ENCODE measurements around the gene PLVAP. TPM values are rescaled to one million over a fixed set of nuclear protein-coding genes. Genes with fewer than 3 reads are reported as not detected.
A peak's percentile ranks its signal among the peaks of the same experiment; 100 is the strongest.

Gene PLVAP
- total and polyA plus RNA-seq, 12 donors = 27.9 to 381 (median 84.0) TPM

GRCh38 chr19:17311455-17312188 is 65.5 kb downstream of the PLVAP start:
- TF ChIP-seq, protein P1, sequence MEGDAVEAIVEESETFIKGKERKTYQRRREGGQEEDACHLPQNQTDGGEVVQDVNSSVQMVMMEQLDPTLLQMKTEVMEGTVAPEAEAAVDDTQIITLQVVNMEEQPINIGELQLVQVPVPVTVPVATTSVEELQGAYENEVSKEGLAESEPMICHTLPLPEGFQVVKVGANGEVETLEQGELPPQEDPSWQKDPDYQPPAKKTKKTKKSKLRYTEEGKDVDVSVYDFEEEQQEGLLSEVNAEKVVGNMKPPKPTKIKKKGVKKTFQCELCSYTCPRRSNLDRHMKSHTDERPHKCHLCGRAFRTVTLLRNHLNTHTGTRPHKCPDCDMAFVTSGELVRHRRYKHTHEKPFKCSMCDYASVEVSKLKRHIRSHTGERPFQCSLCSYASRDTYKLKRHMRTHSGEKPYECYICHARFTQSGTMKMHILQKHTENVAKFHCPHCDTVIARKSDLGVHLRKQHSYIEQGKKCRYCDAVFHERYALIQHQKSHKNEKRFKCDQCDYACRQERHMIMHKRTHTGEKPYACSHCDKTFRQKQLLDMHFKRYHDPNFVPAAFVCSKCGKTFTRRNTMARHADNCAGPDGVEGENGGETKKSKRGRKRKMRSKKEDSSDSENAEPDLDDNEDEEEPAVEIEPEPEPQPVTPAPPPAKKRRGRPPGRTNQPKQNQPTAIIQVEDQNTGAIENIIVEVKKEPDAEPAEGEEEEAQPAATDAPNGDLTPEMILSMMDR (IDR thresholded peaks at IDR 0.05) = no peak
- peak in 1 of 2 donors; percentile 33 for TF ChIP-seq POLR2A (IDR thresholded peaks at IDR 0.05)
- intact Hi-C loops (cut with DNase I) = no loop called here
- no peaks in the 10 kb centered on the region for H3K27me3 ChIP-seq
- peak overlapping the region; percentile 2 to 89 (median 71) for H3K27ac ChIP-seq
- H3K36me3 ChIP-seq (replicated peaks in 1 of 2) = peaks cover 0 to 28% of the 10 kb centered on the region in 2 donors
- WGBS, 4 donors = 57 to 75% (median 65%) methylated on average over 10 to 11 of the region's 11 CpGs
- peaks cover 33 to 39% of the 10 kb centered on the region in 2 donors for H3K4me1 ChIP-seq (replicated peaks in 1 of 2)
- no peak overlapping the region for H3K4me3 ChIP-seq
- no peaks in the 10 kb centered on the region for H3K9me3 ChIP-seq (replicated peaks in 1 of 3)
- DNase-seq = peak in 6 of 7 donors; percentile 77 to 85 (median 80)

- H3K36me3 ChIP-seq (replicated peaks in 1 of 2) = peaks cover 0 to 14% of the 10 kb centered on the region in 2 donors
- peak overlapping the region in 3 of 4 donors; percentile 57 to 87 (median 66) for H3K4me3 ChIP-seq
- H3K4me1 ChIP-seq (replicated peaks in 1 of 2) = peaks cover 38 to 50% of the 10 kb centered on the region in 2 donors
- WGBS, 4 donors = 4 to 9% (median 6%) methylated on average over 8 to 23 of the region's 23 CpGs
- H3K9me3 ChIP-seq (replicated peaks in 1 of 3) = no peaks in the 10 kb centered on the region
- DNase-seq = peak in 1 of 7 donors; percentile 33
- intact Hi-C loops (cut with DNase I) = loop anchor here in 1 of 2 donors (10.0 kb wide), 1 partner anchor 75 kb away; no protein-coding TSS in a partner anchor
- no peaks in the 10 kb centered on the region for H3K27me3 ChIP-seq
- TF ChIP-seq, protein P1 (IDR thresholded peaks at IDR 0.05) = no peak
- no peak for TF ChIP-seq POLR2A (IDR thresholded peaks at IDR 0.05)
- peak overlapping the region; percentile 11 to 89 (median 71) for H3K27ac ChIP-seq
Measured at GRCh38 chr19:17309965-17310461, 67.1 kb downstream of the PLVAP start.

DNA sequence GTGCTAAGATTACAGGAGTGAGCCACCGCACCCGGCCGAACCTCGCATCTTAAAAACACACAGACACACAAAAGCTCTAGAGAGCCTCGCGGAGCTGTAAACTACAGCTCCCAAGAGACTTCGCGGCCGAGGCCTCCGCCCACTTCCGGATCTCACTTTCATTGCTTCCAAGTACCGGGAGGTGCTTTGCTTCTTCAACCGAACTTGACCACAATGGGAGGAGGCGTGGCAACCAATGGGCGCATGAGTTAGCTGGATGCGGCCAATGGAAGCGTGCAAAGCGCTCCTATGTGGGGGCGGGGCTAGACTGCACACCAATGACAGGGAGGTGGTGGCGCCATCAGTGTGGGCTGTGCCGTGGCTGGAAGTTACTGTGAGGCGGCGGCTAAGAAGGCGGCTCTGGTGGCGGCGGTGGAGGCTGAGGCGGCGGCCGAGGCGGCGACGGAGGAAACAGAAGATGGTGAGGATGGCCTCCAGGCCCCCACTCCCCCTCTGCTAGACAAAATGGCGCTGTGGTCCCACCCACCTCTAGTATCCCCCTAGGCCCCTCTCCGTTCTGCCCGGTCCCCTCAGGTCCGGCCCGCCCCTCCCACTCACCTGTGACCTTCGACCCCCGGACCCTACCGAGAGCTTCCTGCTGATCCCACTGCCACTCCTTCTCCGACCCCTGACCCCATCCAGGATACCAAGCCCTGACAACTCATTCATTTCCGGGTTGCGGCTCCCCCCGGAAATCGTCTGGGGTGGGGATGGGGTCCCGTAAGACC is 67.8 kb downstream of the PLVAP start, which contains the start of gene DDA1:
Gene DDA1 (plus strand): TSS at position 366 of the 767 bp plus-strand sequence. CDS start 92 bp downstream, at position 458.
- peaks cover 41 to 57% of the 10 kb centered on the region in 2 donors for H3K4me1 ChIP-seq (replicated peaks in 1 of 2)
- WGBS, 4 donors = 0 to 1% (median 0%) methylated on average over 25 to 46 of the region's 46 CpGs
- DNase-seq = peak; percentile 99 to 100 (median 100)
- H3K4me3 ChIP-seq = peak within 1 kb of the TSS in 3 of 4 donors; percentile 57 to 87 (median 66)
- peaks cover 0 to 9% of the 10 kb centered on the region in 2 donors for H3K36me3 ChIP-seq (replicated peaks in 1 of 2)
- peak within 1 kb of the TSS; percentile 11 to 89 (median 71) for H3K27ac ChIP-seq
- no peaks in the 10 kb centered on the region for H3K9me3 ChIP-seq (replicated peaks in 1 of 3)
- peak; percentile 38 to 85 for TF ChIP-seq POLR2A (IDR thresholded peaks at IDR 0.05)
- TF ChIP-seq, protein P1 (IDR thresholded peaks at IDR 0.05) = no peak
- intact Hi-C loops (cut with DNase I) = loop anchor here in 1 of 2 donors (10.0 kb wide), 1 partner anchor 75 kb away; no protein-coding TSS in a partner anchor
- H3K27me3 ChIP-seq = no peaks in the 10 kb centered on the region

Measured in adrenal gland (tissue), 12 donors.